ENCODE results near the gene TC2N. TPM values are rescaled to one million over a fixed set of nuclear protein-coding genes. Genes with fewer than 3 reads are reported as not detected.

The TC2N gene
- total and polyA plus RNA-seq, 2 donors (not counting 1 experiment from before 2014, with no cell fraction given): 3.7 to 10.4 TPM

- no peaks in the 10 kb centered on the region for H4K20me1 ChIP-seq (ENCODE audit: control insufficient read depth, insufficient read depth, low read length, poor library complexity, severe bottlenecking)
- ATAC-seq (ENCODE audit: low read depth) (no peak), DNase-seq (no peak)
- peaks cover 0 to 3% (median 1%) of the 10 kb centered on the region in 4 experiments for H3K27me3 ChIP-seq (replicated peaks in 1 of 4; ENCODE audit: control extremely low read depth in 1 of 4, control insufficient read depth in 3 of 4, insufficient read depth in 4 of 4, low read length in 3 of 4)
- Mint-ChIP-seq H3K4me3 (no peak overlapping the region), H3K27me3 (peaks cover 21% of the 10 kb centered on the region), H3K4me1 (no peaks in the 10 kb centered on the region), H3K27ac (no peak overlapping the region), H3K9me3 (ENCODE audit: insufficient read depth) (peaks cover 2% of the 10 kb centered on the region)
- no peak overlapping the region for H3K4me3 ChIP-seq (ENCODE audit: control extremely low read depth in 1 of 5, extremely low read depth in 1 of 5, insufficient read depth in 1 of 5, low read depth in 2 of 5, low read length in 4 of 5)
- H2AFZ ChIP-seq (ENCODE audit: insufficient read depth, low read depth, low read length, poor library complexity, severe bottlenecking): no peak overlapping the region
- TF ChIP-seq CTCF (IDR thresholded peaks at IDR 0.05) (no peak), EZH2 (IDR thresholded peaks at IDR 0.05; ENCODE audit: borderline replicate concordance, insufficient read depth, low read depth, low read length, poor library complexity, severe bottlenecking) (no peak)
- peaks cover 0 to 1% (median 0%) of the 10 kb centered on the region in 3 donors for H3K9me3 ChIP-seq (ENCODE audit: control extremely low read depth in 1 of 3, control insufficient read depth in 2 of 3, insufficient read depth in 1 of 3, low read length in 2 of 3)
- no peaks in the 10 kb centered on the region for H3K79me2 ChIP-seq (ENCODE audit: control insufficient read depth, insufficient read depth, low read length)
- H3K27ac ChIP-seq (ENCODE audit: low read length in 2 of 2): no peak overlapping the region
- intact Hi-C loops (cut with micrococcal nuclease): no loop called here
- no peak overlapping the region for H3K4me2 ChIP-seq (replicated peaks; ENCODE audit: low read depth, low read length, poor library complexity, severe bottlenecking)
- no peak overlapping the region for H3K9ac ChIP-seq (ENCODE audit: low read length)
- POLR2A ChIA-PET: no interaction called here
- H3K36me3 ChIP-seq (replicated peaks in 1 of 2; ENCODE audit: control extremely low read depth in 1 of 2, control insufficient read depth in 1 of 2, extremely low read depth in 1 of 2, insufficient read depth in 2 of 2, low read length in 1 of 2): no peaks in the 10 kb centered on the region
- CTCF ChIA-PET: no interaction called here
- no CpG with 5 or more reads among the region's 1 CpG for WGBS (ENCODE audit: insufficient coverage)
- H3K4me1 ChIP-seq (ENCODE audit: control insufficient read depth in 2 of 2, insufficient read depth in 2 of 2, low read length in 2 of 2): no peaks in the 10 kb centered on the region
These were observed 122.0 kb downstream of the TC2N start for GRCh38 chr14:91745344-91745743.

- Histone ChIP-seq H3K27me3 (replicated peaks in 1 of 4; ENCODE audit: control extremely low read depth in 1 of 4, control insufficient read depth in 3 of 4, insufficient read depth in 4 of 4, low read length in 3 of 4) (peaks cover 0 to 3% (median 1%) of the 10 kb centered on the region in 4 experiments), H2AFZ (ENCODE audit: insufficient read depth, low read depth, low read length, poor library complexity, severe bottlenecking) (no peak overlapping the region), H3K4me1 (ENCODE audit: control insufficient read depth in 2 of 2, insufficient read depth in 2 of 2, low read length in 2 of 2) (no peaks in the 10 kb centered on the region), H3K9me3 (ENCODE audit: control extremely low read depth in 1 of 3, control insufficient read depth in 2 of 3, insufficient read depth in 1 of 3, low read length in 2 of 3) (peaks cover 0 to 3% (median 0%) of the 10 kb centered on the region in 3 donors), H3K4me2 (replicated peaks; ENCODE audit: low read depth, low read length, poor library complexity, severe bottlenecking) (no peak overlapping the region), H3K4me3 (ENCODE audit: control extremely low read depth in 1 of 5, extremely low read depth in 1 of 5, insufficient read depth in 1 of 5, low read depth in 2 of 5, low read length in 4 of 5) (no peak overlapping the region), H3K27ac (ENCODE audit: low read length in 2 of 2) (no peak overlapping the region), H4K20me1 (ENCODE audit: control insufficient read depth, insufficient read depth, low read length, poor library complexity, severe bottlenecking) (no peaks in the 10 kb centered on the region), H3K9ac (ENCODE audit: low read length) (no peak overlapping the region), H3K36me3 (replicated peaks in 1 of 2; ENCODE audit: control extremely low read depth in 1 of 2, control insufficient read depth in 1 of 2, extremely low read depth in 1 of 2, insufficient read depth in 2 of 2, low read length in 1 of 2) (no peaks in the 10 kb centered on the region), H3K79me2 (ENCODE audit: control insufficient read depth, insufficient read depth, low read length) (no peaks in the 10 kb centered on the region)
- TF ChIP-seq CTCF (IDR thresholded peaks at IDR 0.05) (no peak), EZH2 (IDR thresholded peaks at IDR 0.05; ENCODE audit: borderline replicate concordance, insufficient read depth, low read depth, low read length, poor library complexity, severe bottlenecking) (no peak)
- peaks cover 2% of the 10 kb centered on the region for H3K9me3 Mint-ChIP-seq (ENCODE audit: insufficient read depth)
- no peak for DNase-seq
- no peak overlapping the region for H3K27ac Mint-ChIP-seq
- H3K4me1 Mint-ChIP-seq: no peaks in the 10 kb centered on the region
- ATAC-seq (ENCODE audit: low read depth): no peak
- ChIA-PET POLR2A (no interaction called here), CTCF (no interaction called here)
- no CpG with 5 or more reads among the region's 2 CpGs for WGBS (ENCODE audit: insufficient coverage)
- H3K27me3 Mint-ChIP-seq: peaks cover 12% of the 10 kb centered on the region
- H3K4me3 Mint-ChIP-seq: no peak overlapping the region
- intact Hi-C loops (cut with micrococcal nuclease): no loop called here
These were observed 123.3 kb downstream of the TC2N start for GRCh38 chr14:91744068-91744480.
